Ecto neural progenitor cell (in vitro differentiated cells): ENCODE results near the gene DCST1.
"Not testable (repeated sequence)": the region's sequence is repeated elsewhere in the genome, so short reads cannot be mapped to it uniquely, and the experiment has no call there.

Experiments
- DNase-seq: peaks from one replicate; pipeline ENCODE4 v3.0.0-alpha.2; 2018; ENCODE audit warnings: low spot score

DCST1 gene

GRCh38 chr1:155033524-155033923, at the start of gene DCST1, which contains the start of gene DCST2:
Gene DCST1, plus strand, starts transcription at chr1:155033824. Its CDS starts 213 bp downstream, at chr1:155034037.
Gene DCST2, minus strand, starts transcription at chr1:155033781. Its CDS starts 80 bp downstream, at chr1:155033701.
- no peak for DNase-seq

- not testable (repeated sequence) for DNase-seq
Observed at GRCh38 chr1:154986736-154987135, 46.9 kb upstream of the DCST1 start.

- no peak for DNase-seq
Observed at GRCh38 chr1:154987326-154987725, 46.3 kb upstream of the DCST1 start.

GRCh38 chr1:154988058-154988954, 45.3 kb upstream of the DCST1 start:
- no peak for DNase-seq

- DNase-seq, result no peak
Observed at GRCh38 chr1:154989195-154989860, 44.3 kb upstream of the DCST1 start.

DNA sequence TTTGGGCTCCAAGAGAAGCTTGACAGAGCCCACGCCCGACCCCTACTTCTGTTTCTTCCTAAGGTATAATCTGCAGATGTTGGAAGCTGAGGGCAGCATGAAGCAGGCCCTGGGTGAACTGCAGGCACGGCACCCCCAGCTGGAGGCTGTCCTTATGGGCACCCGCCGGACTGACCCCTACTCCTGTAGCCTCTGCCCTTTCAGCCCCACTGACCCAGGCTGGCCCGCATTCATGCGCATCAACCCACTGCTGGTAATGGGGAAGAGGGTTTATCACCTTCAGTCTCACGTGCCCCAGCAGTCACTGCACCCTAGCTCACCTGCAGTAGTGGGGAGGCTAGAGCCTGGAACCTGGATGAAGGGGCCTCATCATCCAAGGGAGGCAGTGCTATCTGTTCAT, 43.3 kb upstream of the DCST1 start:
- DNase-seq, result no peak

DNA sequence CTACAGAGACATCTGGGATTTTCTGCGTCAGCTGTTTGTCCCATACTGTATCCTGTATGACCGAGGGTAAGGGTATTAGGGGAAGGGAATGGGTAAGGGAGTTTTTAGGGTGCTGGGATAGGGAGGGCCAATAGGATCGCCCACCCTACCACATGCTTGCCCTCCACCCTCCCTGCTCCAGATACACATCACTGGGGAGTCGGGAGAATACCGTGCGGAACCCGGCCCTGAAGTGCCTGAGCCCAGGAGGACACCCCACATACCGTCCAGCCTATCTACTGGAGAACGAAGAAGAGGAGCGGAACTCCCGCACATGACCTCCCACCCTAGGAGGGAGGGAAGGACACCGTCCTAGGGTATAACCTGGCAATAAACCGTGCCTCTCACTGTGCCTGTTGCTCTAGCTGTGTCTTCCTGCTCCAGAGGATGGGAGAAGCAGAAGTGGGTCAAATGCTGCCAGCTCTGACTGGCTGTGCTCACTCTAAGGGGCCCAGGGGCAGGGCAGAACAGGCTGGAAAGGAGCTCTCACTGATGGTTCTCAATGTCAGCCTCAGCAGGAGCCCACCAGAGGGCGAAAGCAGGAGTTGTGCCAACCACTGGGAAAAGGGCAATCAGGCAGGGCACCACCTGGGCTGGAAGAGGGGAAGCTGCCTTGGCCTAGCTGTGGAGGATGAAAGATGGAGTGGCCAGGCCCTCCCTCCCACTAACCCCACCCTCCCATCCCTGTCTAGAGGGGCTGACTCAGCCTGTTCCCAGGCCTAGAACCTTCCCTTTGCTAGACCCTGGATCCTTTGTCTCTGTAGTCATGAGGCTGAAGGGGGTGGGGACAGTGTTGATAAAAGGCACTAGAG, 40.7 kb upstream of the DCST1 start:
- DNase-seq, result peak; percentile 43

DNA sequence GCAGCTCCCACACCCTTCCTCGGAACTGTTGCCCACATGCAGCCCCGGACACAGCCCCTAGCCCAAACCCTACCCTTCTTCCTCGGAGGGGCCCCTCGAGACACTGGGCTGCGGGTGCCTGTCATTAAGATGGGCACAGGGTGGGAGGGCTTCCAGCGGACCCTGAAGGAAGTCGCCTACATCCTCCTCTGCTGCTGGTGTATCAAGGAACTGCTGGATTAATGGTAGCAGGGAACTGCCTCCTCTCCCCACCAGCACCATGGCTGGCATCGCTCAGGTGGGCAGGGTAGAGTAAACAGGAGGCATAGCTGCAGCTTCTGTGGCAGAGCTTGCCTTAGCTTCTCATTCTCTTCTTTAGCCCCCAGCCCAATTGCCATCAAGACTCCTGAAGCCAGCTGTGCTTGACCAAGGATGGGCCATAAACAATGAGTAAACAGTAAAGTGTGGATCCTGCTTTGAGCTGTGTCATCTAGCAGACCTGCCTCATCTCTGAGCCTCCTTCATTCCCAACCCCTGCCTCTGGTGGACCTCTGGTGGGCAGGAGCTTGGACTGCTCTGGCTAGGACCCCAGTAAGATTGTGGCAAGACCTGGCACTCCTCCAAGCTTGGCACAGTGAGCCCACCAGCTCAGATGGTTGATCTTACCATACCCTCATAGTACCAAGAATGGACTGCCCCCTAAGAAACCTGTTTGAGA, 39.9 kb upstream of the DCST1 start, which contains the start of gene LENEP:
LENEP (plus strand) TSS at position 15 of the 697 bp plus-strand sequence; CDS start at position 37, 22 bp downstream.
- peak; percentile 19 for DNase-seq

DNA sequence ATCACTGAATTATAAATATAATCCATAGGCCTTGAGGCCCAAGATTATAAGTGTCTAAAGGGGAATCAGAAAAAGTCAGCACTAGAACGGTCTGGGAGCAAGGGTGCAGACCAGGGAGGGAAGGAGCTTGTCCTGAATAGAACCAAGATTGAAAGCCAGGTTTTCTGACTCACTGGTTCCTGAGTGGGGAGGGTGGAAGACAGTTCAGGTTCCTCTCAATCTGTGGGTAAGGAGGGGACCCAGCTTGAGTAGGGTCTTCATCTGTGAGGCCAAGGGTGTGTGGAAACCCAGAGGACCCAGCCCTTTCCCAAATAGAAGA, 39.4 kb upstream of the DCST1 start:
- peak; percentile 31 for DNase-seq

DNA sequence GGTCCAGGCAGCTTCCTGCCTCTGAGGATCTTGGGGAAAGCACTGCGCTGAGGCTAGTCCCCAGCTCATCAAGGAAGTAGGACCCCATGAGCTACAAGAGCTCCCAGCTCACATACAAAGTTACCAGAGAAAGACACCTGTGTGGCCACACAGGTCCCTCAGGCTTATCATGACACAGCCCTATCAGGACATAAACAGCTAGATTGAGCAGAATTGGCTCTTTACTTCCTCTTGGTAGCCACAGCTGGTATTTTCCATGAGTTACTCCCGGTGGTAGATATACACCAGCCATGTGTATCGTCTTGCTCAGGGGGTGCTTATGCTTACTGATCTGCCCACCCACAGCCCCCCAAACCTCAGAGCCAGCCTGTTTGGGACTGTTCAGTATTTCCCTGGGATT, 39.0 kb upstream of the DCST1 start:
- DNase-seq, result peak; percentile 32

GRCh38 chr1:154995301-154995983, 38.2 kb upstream of the DCST1 start:
- DNase-seq, result peak; percentile 52

DNA sequence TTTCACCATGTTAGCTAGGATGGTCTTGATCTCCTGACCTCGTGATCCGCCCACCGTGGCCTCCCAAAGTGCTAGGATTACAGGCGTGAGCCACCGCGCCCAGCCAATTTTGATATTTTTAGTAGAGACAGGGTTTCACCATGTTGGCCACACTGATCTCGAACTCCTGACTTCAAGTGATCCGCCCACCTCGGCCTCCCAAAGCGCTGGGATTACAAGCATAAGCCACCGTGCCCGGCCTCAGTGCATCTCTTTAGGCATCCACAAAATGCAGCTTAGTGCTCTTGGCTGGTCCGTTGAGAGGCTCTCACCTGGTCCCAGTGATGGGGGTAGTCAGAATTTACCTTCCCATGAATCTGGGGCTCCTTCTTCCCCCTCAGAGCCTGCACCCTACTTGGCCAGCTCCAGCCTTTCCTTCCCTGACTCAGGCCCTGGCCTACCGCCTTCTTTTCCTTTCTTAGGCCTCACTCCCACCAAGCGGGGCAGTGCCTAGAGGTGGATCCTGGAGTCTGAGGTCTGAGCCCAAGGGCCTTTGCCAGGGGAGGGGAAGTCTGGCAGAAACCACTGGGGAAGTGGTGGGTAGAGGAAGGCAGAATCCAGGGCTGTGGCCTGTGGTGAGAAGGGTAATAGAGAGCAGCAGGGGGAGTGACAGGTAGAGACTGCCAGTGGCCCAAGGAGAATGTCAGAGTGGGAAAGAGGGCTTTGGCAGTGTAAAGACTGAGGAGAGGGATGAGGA, 36.5 kb upstream of the DCST1 start:
- peak; percentile 39 for DNase-seq

DNA sequence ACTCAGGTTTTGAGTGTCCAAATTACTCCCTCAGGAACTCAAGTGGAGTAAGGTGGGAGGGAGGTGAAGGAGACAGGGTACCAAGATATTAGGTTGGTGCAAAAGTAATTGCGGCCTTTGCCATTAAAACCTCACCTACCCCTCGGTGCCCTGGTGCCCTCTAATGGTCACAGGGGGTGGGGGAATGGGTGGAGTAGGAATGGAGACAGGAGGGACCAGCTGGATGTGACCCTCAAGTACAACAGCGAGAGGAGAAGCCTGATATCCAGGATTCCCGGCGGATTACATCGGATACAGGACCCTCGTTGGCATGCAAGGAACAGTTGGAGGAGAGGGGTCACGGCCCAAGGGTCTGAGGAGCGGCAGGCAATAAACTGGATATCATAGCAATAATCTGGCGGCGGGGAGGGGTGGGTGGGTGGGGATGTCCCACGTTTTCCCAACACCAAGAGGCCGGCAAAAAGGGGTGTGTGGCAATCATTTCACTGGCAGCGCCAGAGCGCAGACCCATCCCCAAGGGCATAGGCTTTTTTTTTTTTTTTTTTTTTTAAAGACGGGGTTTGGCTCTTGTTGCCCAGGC, 35.3 kb upstream of the DCST1 start:
- DNase-seq, result peak; percentile 39

DNA sequence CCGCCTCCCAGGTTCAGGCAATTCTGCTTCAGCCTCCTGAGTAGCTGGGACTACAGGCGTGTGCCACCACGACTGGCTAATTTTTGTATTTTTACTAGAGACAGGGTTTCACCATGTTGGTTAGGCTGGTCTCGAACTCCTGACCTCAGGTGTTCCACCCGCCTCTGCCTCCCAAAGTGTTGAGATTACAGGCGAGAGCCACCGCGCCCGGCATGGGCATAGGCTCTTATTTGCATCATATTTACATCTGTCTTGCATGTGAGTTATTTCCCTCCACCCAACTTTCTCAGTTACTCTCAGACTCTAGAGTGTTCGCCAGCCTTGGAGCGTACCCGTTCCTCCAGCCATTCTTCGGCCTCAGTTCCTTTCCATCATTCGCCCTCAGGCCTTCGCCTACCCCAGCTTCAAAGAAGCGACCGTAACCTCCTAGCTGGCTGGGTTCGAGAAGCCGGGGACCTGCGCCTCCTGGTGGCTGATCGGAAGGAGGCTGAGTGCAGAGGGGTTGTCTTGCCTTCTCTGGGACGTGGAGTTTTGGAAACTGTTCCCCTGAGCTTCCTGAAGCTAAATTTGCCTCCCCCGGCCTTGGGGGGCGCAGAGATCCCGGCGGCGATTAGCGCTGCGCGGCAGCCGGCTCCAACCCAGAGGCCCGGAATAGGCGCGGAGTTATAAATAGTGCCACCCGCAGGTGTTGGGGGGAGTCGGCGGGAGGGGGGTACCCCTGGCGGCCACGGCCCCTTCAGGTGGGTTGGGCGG, 34.6 kb upstream of the DCST1 start:
- DNase-seq, result peak; percentile 88

DNA sequence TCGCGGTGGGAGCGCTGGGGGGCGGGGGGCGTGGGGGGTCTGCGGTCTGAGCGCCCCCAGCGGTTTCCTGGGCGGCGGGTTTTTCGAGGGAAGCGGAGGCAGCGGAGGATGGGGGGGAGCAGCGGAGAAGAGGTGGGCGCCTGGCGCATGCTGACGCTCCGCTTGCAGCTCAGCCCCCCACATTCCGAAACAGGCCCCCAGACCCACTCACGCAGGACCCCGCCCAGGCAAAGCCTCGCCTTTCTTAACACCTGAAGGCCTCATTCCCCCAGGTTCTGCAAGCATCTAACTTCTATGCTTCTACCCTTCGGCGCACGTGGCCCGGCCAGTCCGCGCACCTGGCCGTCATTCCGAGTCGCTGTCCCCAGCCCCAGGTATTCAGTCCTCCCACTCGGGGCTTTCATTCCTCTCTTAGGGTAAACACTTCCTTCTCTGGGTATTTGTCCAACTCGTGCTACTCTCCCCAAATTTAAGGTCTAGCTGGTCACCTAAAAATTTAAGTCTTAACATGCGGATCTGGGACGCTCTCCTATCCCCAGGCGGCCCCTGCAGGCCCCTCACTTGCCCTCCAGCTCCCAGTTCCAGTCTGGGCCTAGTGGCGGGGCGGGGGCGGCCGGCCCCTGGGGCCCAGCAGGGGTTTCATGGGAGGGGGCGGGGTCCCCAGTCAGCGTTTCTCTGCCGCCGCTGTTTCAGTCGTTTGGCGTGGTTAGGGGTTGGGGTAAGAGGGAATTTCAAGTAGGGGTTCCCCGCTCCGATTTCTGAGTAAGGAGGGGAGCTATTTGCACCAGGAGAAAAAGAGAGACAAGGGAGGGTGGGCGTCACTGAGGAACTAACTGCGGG, 33.8 kb upstream of the DCST1 start:
- DNase-seq, result peak; percentile 75

- no peak for DNase-seq
Observed at GRCh38 chr1:155000411-155000725, 33.3 kb upstream of the DCST1 start.

GRCh38 chr1:155000726-155001424, 32.7 kb upstream of the DCST1 start:
- peak; percentile 95 for DNase-seq

- no peak for DNase-seq
Observed at GRCh38 chr1:155001425-155001674, 32.3 kb upstream of the DCST1 start.
